ENCODE data around the gene MRPL22.

The MRPL22 gene

DNA sequence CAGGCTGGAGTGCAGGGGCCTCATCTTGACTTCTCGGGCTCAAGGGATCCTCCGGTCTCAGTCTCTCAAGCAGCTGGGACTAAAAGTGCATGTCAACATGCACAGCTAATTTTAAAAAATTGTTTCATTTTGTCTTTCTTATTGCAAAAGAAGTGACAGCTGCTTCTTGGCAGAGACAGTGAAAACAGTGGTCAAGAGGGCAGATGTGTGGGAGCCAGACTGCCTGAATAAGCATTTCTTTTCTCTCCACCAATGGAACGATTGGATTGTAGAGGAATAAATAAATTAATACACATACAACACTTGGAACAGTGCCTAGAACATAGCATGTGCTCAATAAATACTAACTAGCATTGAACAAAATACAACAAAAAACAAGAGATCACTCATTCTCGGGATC lies 45.3 kb downstream of the MRPL22 start:
- Histone ChIP-seq H3K79me2 (ENCODE audit: control insufficient read depth, insufficient read depth, low read length) (no peaks in the 10 kb centered on the region), H3K9ac (ENCODE audit: low read length) (no peak overlapping the region), H4K5ac (ENCODE audit: low read length) (no peak overlapping the region), H3K27me3 (ENCODE audit: insufficient read depth, low read length, poor library complexity) (no peaks in the 10 kb centered on the region), H3K23ac (ENCODE audit: low read length) (no peak overlapping the region), H4K8ac (ENCODE audit: low read depth, low read length) (no peak overlapping the region), H3K56ac (ENCODE audit: low read length) (no peak overlapping the region), H3K4me2 (ENCODE audit: low read length) (no peak overlapping the region), H3K27ac (ENCODE audit: low read depth, low read length) (no peak overlapping the region), H2BK15ac (replicated peaks; ENCODE audit: low read depth) (no peak overlapping the region), H2BK5ac (ENCODE audit: low read length) (no peak overlapping the region), H2BK120ac (ENCODE audit: low read depth, low read length) (no peak overlapping the region), H3K4ac (ENCODE audit: low read depth, low read length) (no peak overlapping the region), H2AK5ac (ENCODE audit: low read length) (no peak overlapping the region), H3K79me1 (ENCODE audit: low read length) (no peaks in the 10 kb centered on the region), H3K36me3 (ENCODE audit: control insufficient read depth, insufficient read depth, low read length) (no peaks in the 10 kb centered on the region), H3K4me3 (ENCODE audit: low read length) (no peak overlapping the region), H3K4me1 (ENCODE audit: control insufficient read depth, low read depth, low read length) (no peaks in the 10 kb centered on the region), H3K18ac (ENCODE audit: low read length) (no peak overlapping the region)
- no peak for DNase-seq
- WGBS (ENCODE audit: extremely low coverage, insufficient coverage, low lambda C conversion rate), result no CpG with 5 or more reads among the region's 4 CpGs

DNA sequence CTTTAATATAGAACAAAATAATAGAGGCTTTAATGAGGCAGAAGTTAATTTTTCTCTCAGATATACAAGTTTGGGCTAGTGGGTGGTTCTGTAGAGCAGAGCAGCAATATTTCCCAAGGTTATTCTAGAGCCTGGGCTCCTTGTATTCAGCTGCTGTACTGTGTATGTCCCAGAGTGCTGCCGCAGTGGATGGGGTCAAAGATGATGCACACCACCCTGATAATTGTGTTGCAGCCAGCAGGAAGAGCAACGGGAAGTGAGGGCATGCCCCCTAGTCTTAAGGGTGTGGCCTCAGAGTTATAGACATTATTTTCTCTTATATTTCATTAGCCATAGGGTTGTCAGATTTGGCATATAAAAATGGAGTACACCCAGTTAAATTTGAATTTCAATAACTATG lies 48.8 kb downstream of the MRPL22 start:
- H3K27me3 ChIP-seq (ENCODE audit: insufficient read depth, low read length, poor library complexity), result no peaks in the 10 kb centered on the region
- no CpG with 5 or more reads among the region's 2 CpGs for WGBS (ENCODE audit: extremely low coverage, insufficient coverage, low lambda C conversion rate)
- no peak overlapping the region for H3K18ac ChIP-seq (ENCODE audit: low read length)
- H3K79me1 ChIP-seq (ENCODE audit: low read length), result no peaks in the 10 kb centered on the region
- no peak for DNase-seq
- H2BK5ac ChIP-seq (ENCODE audit: low read length), result no peak overlapping the region
- H3K9ac ChIP-seq (ENCODE audit: low read length), result no peak overlapping the region
- no peak overlapping the region for H3K56ac ChIP-seq (ENCODE audit: low read length)
- no peak overlapping the region for H3K27ac ChIP-seq (ENCODE audit: low read depth, low read length)
- no peak overlapping the region for H3K23ac ChIP-seq (ENCODE audit: low read length)
- H3K4me3 ChIP-seq (ENCODE audit: low read length), result no peak overlapping the region
- no peak overlapping the region for H2BK15ac ChIP-seq (replicated peaks; ENCODE audit: low read depth)
- no peak overlapping the region for H4K8ac ChIP-seq (ENCODE audit: low read depth, low read length)
- no peak overlapping the region for H3K4ac ChIP-seq (ENCODE audit: low read depth, low read length)
- H2AK5ac ChIP-seq (ENCODE audit: low read length), result no peak overlapping the region
- H3K36me3 ChIP-seq (ENCODE audit: control insufficient read depth, insufficient read depth, low read length), result no peaks in the 10 kb centered on the region
- no peak overlapping the region for H3K4me2 ChIP-seq (ENCODE audit: low read length)
- no peaks in the 10 kb centered on the region for H3K79me2 ChIP-seq (ENCODE audit: control insufficient read depth, insufficient read depth, low read length)
- H2BK120ac ChIP-seq (ENCODE audit: low read depth, low read length), result no peak overlapping the region
- H3K4me1 ChIP-seq (ENCODE audit: control insufficient read depth, low read depth, low read length), result no peaks in the 10 kb centered on the region
- H4K5ac ChIP-seq (ENCODE audit: low read length), result no peak overlapping the region

DNA sequence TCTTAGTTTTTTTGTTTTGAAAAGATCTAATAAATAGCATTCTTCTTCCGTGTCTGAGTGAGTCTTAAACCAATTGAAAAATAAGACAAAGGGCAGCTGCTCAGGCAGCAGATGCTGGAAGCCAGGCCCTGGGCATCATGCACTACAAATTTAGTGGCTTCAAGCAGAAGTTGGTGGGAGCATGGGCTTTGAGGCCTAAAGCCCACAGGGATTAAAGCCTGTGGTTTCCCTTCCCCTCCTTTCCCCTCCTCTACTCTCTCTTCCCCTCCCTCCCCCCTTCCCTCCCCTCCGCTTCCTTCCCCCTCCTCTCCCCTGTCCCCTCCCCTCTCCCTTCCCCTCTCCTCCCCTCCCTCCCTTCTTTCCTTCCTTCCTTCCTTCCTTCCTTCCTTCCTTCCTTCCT lies 52.6 kb downstream of the MRPL22 start:
- H3K4ac ChIP-seq (ENCODE audit: low read depth, low read length), result no peak overlapping the region
- no peaks in the 10 kb centered on the region for H3K79me2 ChIP-seq (ENCODE audit: control insufficient read depth, insufficient read depth, low read length)
- H3K36me3 ChIP-seq (ENCODE audit: control insufficient read depth, insufficient read depth, low read length), result no peaks in the 10 kb centered on the region
- no peak overlapping the region for H3K4me3 ChIP-seq (ENCODE audit: low read length)
- no peak overlapping the region for H3K18ac ChIP-seq (ENCODE audit: low read length)
- no peaks in the 10 kb centered on the region for H3K4me1 ChIP-seq (ENCODE audit: control insufficient read depth, low read depth, low read length)
- WGBS (ENCODE audit: extremely low coverage, insufficient coverage, low lambda C conversion rate), result no CpG with 5 or more reads among the region's 2 CpGs
- H2AK5ac ChIP-seq (ENCODE audit: low read length), result no peak overlapping the region
- no peaks in the 10 kb centered on the region for H3K79me1 ChIP-seq (ENCODE audit: low read length)
- H3K56ac ChIP-seq (ENCODE audit: low read length), result no peak overlapping the region
- H3K23ac ChIP-seq (ENCODE audit: low read length), result no peak overlapping the region
- no peak overlapping the region for H2BK120ac ChIP-seq (ENCODE audit: low read depth, low read length)
- no peak overlapping the region for H3K4me2 ChIP-seq (ENCODE audit: low read length)
- no peak overlapping the region for H3K9ac ChIP-seq (ENCODE audit: low read length)
- DNase-seq, result no peak
- no peak overlapping the region for H3K27ac ChIP-seq (ENCODE audit: low read depth, low read length)
- H4K5ac ChIP-seq (ENCODE audit: low read length), result no peak overlapping the region
- H2BK5ac ChIP-seq (ENCODE audit: low read length), result no peak overlapping the region
- H2BK15ac ChIP-seq (replicated peaks; ENCODE audit: low read depth), result no peak overlapping the region
- H3K27me3 ChIP-seq (ENCODE audit: insufficient read depth, low read length, poor library complexity), result no peaks in the 10 kb centered on the region
- H4K8ac ChIP-seq (ENCODE audit: low read depth, low read length), result no peak overlapping the region

DNA sequence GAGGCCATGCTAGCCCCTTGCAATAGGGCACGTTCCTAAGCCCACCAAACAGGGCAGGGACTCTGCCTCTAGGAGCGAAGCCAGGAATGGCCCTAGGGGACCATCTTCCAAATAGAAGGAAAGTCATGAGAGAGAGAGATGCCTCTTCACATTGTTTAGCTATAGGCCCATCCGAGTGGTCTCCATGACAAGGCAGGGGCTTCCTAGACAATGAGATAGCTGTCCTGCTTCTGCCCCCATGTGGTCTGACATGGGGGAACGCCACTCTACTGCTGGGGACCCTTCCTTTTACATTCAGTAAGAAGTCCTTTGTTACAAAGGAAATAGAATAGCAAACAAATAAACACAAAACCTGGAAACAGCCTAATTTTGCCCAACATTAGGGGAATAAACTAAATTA lies 54.8 kb downstream of the MRPL22 start:
- H3K4me3 ChIP-seq (ENCODE audit: low read length), result no peak overlapping the region
- no peak overlapping the region for H2BK120ac ChIP-seq (ENCODE audit: low read depth, low read length)
- no peak overlapping the region for H2BK5ac ChIP-seq (ENCODE audit: low read length)
- H3K4me2 ChIP-seq (ENCODE audit: low read length), result no peak overlapping the region
- DNase-seq, result peak; percentile 72
- H2AK5ac ChIP-seq (ENCODE audit: low read length), result no peak overlapping the region
- H3K4me1 ChIP-seq (ENCODE audit: control insufficient read depth, low read depth, low read length), result no peaks in the 10 kb centered on the region
- no peak overlapping the region for H2BK15ac ChIP-seq (replicated peaks; ENCODE audit: low read depth)
- no peaks in the 10 kb centered on the region for H3K27me3 ChIP-seq (ENCODE audit: insufficient read depth, low read length, poor library complexity)
- H3K4ac ChIP-seq (ENCODE audit: low read depth, low read length), result no peak overlapping the region
- no peak overlapping the region for H3K27ac ChIP-seq (ENCODE audit: low read depth, low read length)
- H3K36me3 ChIP-seq (ENCODE audit: control insufficient read depth, insufficient read depth, low read length), result no peaks in the 10 kb centered on the region
- H3K23ac ChIP-seq (ENCODE audit: low read length), result no peak overlapping the region
- H3K56ac ChIP-seq (ENCODE audit: low read length), result peak overlapping the region; percentile 39
- no peak overlapping the region for H3K9ac ChIP-seq (ENCODE audit: low read length)
- H3K18ac ChIP-seq (ENCODE audit: low read length), result no peak overlapping the region
- no CpG with 5 or more reads among the region's 4 CpGs for WGBS (ENCODE audit: extremely low coverage, insufficient coverage, low lambda C conversion rate)
- H4K8ac ChIP-seq (ENCODE audit: low read depth, low read length), result no peak overlapping the region
- no peaks in the 10 kb centered on the region for H3K79me1 ChIP-seq (ENCODE audit: low read length)
- H4K5ac ChIP-seq (ENCODE audit: low read length), result no peak overlapping the region
- no peaks in the 10 kb centered on the region for H3K79me2 ChIP-seq (ENCODE audit: control insufficient read depth, insufficient read depth, low read length)

DNA sequence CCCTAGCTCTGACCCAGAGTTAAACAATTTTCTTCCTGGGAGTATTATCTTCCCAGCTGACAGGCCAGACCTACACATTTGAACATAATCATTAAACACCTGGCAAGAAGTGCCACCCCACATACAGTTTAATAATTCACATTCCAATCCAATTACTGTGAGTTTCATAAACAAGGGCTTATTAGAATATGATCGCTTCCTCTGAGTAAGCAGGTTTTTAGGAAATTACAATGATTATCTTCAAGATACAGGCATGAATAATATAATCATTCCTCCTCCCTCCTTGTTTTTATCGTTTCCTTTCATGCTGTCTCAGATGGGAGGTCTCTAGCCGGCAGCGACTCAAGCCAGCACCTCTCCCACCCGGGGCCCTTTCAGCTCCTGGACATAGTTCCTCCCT lies 56.9 kb downstream of the MRPL22 start:
- Histone ChIP-seq H3K79me2 (ENCODE audit: control insufficient read depth, insufficient read depth, low read length) (no peaks in the 10 kb centered on the region), H2BK5ac (ENCODE audit: low read length) (no peak overlapping the region), H3K4me2 (ENCODE audit: low read length) (no peak overlapping the region), H3K79me1 (ENCODE audit: low read length) (no peaks in the 10 kb centered on the region), H3K4ac (ENCODE audit: low read depth, low read length) (no peak overlapping the region), H3K4me3 (ENCODE audit: low read length) (no peak overlapping the region), H3K23ac (ENCODE audit: low read length) (no peak overlapping the region), H4K8ac (ENCODE audit: low read depth, low read length) (no peak overlapping the region), H2BK120ac (ENCODE audit: low read depth, low read length) (no peak overlapping the region), H2BK15ac (replicated peaks; ENCODE audit: low read depth) (no peak overlapping the region), H3K4me1 (ENCODE audit: control insufficient read depth, low read depth, low read length) (no peaks in the 10 kb centered on the region), H4K5ac (ENCODE audit: low read length) (no peak overlapping the region), H3K56ac (ENCODE audit: low read length) (no peak overlapping the region), H2AK5ac (ENCODE audit: low read length) (no peak overlapping the region), H3K9ac (ENCODE audit: low read length) (no peak overlapping the region), H3K27me3 (ENCODE audit: insufficient read depth, low read length, poor library complexity) (no peaks in the 10 kb centered on the region), H3K27ac (ENCODE audit: low read depth, low read length) (no peak overlapping the region), H3K18ac (ENCODE audit: low read length) (no peak overlapping the region), H3K36me3 (ENCODE audit: control insufficient read depth, insufficient read depth, low read length) (no peaks in the 10 kb centered on the region)
- no CpG with 5 or more reads among the region's 5 CpGs for WGBS (ENCODE audit: extremely low coverage, insufficient coverage, low lambda C conversion rate)
- DNase-seq, result no peak

DNA sequence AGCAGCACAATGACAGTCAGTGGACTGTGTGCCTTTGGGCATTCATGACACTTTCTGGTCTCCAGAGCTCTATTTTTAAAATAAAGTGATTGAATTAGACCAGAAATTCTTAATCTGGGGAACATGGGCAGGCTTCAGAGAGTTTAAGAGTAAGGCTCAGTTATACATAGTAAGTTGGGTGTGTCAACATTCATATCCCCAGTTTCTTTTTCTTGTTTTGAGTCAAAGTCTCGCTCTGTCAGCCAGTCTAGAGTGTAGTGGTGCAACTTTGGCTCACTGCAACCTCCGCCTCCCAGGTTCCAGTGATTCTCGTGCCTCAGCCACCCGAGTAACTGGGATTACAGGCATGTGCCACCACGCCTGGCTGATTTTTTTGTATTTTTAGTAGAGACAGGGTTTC lies 59.0 kb downstream of the MRPL22 start:
- Histone ChIP-seq H3K4ac (ENCODE audit: low read depth, low read length) (no peak overlapping the region), H2BK5ac (ENCODE audit: low read length) (no peak overlapping the region), H3K23ac (ENCODE audit: low read length) (no peak overlapping the region), H3K79me2 (ENCODE audit: control insufficient read depth, insufficient read depth, low read length) (no peaks in the 10 kb centered on the region), H3K56ac (ENCODE audit: low read length) (no peak overlapping the region), H3K27me3 (ENCODE audit: insufficient read depth, low read length, poor library complexity) (no peaks in the 10 kb centered on the region), H2BK15ac (replicated peaks; ENCODE audit: low read depth) (no peak overlapping the region), H3K4me2 (ENCODE audit: low read length) (no peak overlapping the region), H3K36me3 (ENCODE audit: control insufficient read depth, insufficient read depth, low read length) (no peaks in the 10 kb centered on the region), H3K18ac (ENCODE audit: low read length) (no peak overlapping the region), H4K8ac (ENCODE audit: low read depth, low read length) (no peak overlapping the region), H3K79me1 (ENCODE audit: low read length) (no peaks in the 10 kb centered on the region), H3K9ac (ENCODE audit: low read length) (no peak overlapping the region), H3K27ac (ENCODE audit: low read depth, low read length) (no peak overlapping the region), H3K4me1 (ENCODE audit: control insufficient read depth, low read depth, low read length) (no peaks in the 10 kb centered on the region), H2AK5ac (ENCODE audit: low read length) (no peak overlapping the region), H4K5ac (ENCODE audit: low read length) (no peak overlapping the region), H2BK120ac (ENCODE audit: low read depth, low read length) (no peak overlapping the region), H3K4me3 (ENCODE audit: low read length) (no peak overlapping the region)
- DNase-seq, result no peak
- WGBS (ENCODE audit: extremely low coverage, insufficient coverage, low lambda C conversion rate), result no CpG with 5 or more reads among the region's 5 CpGs

Data from mesendoderm (in vitro differentiated cells).